Caki2 (cell line): ENCODE results near the gene CTNNBL1. TPM values are rescaled to one million over a fixed set of nuclear protein-coding genes. Genes with fewer than 3 reads are reported as not detected.

Experiments
- DNase-seq: peaks from one replicate; pipeline ENCODE4 v3.0.0-alpha.2; 2015; ENCODE audit warnings: low read depth
- in situ Hi-C: cut with HindIII; loops from 2 replicates; pipeline ENCODE4 v1.10.0; 2016; ENCODE audit warnings: low sequenced_read_pairs, low pct_unique_long_range_greater_than_20kb, mixed read lengths
- total RNA-seq: library from RNA; depleted of rRNA; stranded (reverse); fragments of >200 nt; shearing (Covaris generic); gene quantifications from 2 replicates; pipeline ENCODE4 v1.2.3, GENCODE V29; 2014; ENCODE audit warnings: low replicate concordance

The CTNNBL1 gene
- total RNA-seq, 1 experiment from 2014 or later = 78.2 TPM

GRCh38 chr20:37790900-37791299 is 97.1 kb downstream of the CTNNBL1 start:
- in situ Hi-C loops = no loop called here
- no peak for DNase-seq

GRCh38 chr20:37796121-37796520 is 102.3 kb downstream of the CTNNBL1 start:
- no peak for DNase-seq
- in situ Hi-C loops = no loop called here

- DNase-seq = no peak
- in situ Hi-C loops = no loop called here
These were observed 102.9 kb downstream of the CTNNBL1 start for GRCh38 chr20:37796733-37797132.

- no peak for DNase-seq
- in situ Hi-C loops = no loop called here
These were observed 103.9 kb downstream of the CTNNBL1 start for GRCh38 chr20:37797669-37798175.

GRCh38 chr20:37798312-37798711 is 104.5 kb downstream of the CTNNBL1 start:
- in situ Hi-C loops = no loop called here
- DNase-seq = no peak

GRCh38 chr20:37800618-37801017 is 106.8 kb downstream of the CTNNBL1 start:
- in situ Hi-C loops = no loop called here
- DNase-seq = no peak

GRCh38 chr20:37801921-37802320 is 108.1 kb downstream of the CTNNBL1 start:
- no peak for DNase-seq
- in situ Hi-C loops = no loop called here

- in situ Hi-C loops = no loop called here
- no peak for DNase-seq
These were observed 109.8 kb downstream of the CTNNBL1 start for GRCh38 chr20:37803438-37804307.

- peak; percentile 56 for DNase-seq
- in situ Hi-C loops = no loop called here
These were observed 111.0 kb downstream of the CTNNBL1 start for GRCh38 chr20:37804584-37805566.

- in situ Hi-C loops = no loop called here
- no peak for DNase-seq
These were observed 113.8 kb downstream of the CTNNBL1 start for GRCh38 chr20:37807471-37808232.

GRCh38 chr20:37808233-37809070 is 114.6 kb downstream of the CTNNBL1 start:
- DNase-seq = no peak
- in situ Hi-C loops = no loop called here

- no peak for DNase-seq
- in situ Hi-C loops = no loop called here
These were observed 116.2 kb downstream of the CTNNBL1 start for GRCh38 chr20:37810027-37810426.

GRCh38 chr20:37816003-37816402 is 122.2 kb downstream of the CTNNBL1 start:
- in situ Hi-C loops = no loop called here
- no peak for DNase-seq

- DNase-seq = no peak
- in situ Hi-C loops = no loop called here
These were observed 122.9 kb downstream of the CTNNBL1 start for GRCh38 chr20:37816726-37817125.

GRCh38 chr20:37821696-37822095 is 127.9 kb downstream of the CTNNBL1 start:
- no peak for DNase-seq
- in situ Hi-C loops = no loop called here

GRCh38 chr20:37822141-37822601 is 128.3 kb downstream of the CTNNBL1 start:
- in situ Hi-C loops = no loop called here
- DNase-seq = no peak

GRCh38 chr20:37823296-37823980 is 129.6 kb downstream of the CTNNBL1 start:
- in situ Hi-C loops = no loop called here
- DNase-seq = no peak
